GM18861 (cell line): ENCODE data around the gene SLC6A6.

Experiments used
- ATAC-seq: cut with Tn5 transposase; IDR thresholded peaks from one replicate; pipeline ENCODE4 v1.9.1; 2021; ENCODE audit not compliant: unreplicated experiment

The SLC6A6 gene

DNA sequence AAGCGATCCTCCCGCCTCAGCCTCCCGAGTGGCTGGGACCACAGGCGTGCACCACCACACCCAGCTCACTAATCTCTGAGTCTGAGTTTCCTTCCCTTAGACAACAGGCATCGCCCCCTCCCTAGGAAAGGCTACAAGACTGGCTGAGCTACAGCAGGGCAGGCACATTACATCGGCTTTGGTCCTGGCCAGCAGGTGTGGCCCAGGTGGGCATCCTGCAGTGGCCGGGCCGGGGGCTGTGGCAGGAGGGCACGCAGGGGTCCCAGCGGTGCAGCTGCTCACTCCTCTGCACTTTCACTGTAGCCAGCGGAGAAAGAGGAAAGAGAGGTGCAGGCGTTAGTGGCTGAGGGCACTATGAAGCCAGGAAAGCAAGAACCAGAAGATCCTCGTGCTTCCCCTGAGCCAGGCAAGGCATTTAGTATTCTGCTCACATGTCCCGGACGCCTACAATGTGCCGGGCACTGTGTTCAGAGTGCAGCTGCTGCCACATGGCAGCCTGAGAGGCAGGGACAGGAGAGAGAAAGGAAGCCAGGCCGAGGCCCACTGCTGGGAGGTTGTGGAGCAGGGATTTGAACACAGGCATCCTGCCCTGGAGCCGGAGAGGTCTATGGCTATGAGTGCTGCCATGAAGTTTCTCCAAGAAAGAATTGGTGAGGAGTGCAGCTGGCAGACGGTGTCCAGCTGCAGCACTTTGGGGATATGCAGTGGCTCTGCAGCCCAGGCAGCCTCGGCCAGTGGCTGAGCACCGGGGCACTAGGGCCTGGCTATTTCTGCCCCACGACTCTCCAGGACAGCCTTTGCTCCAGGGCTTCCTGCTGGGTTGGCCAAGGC lies 115.4 kb downstream of the SLC6A6 start:
- no peak for ATAC-seq

DNA sequence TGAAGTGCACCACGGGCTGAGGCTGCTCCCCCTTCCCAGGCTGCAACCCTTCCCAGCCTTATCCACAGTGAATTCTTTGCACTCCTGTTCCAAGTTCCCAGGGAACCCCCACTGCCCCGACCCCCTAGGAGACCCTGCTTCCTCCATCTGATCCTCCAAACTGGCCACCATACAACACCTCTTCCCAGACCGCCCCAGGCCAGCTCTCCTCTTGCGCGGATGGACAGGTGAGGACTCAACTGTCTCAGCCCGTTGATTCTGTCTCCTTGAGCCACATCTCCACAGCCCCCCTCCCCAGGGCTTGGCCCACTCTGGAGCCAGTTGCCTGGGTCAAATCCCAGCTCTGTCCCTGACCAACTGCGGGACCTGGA lies 116.0 kb downstream of the SLC6A6 start:
- no peak for ATAC-seq

DNA sequence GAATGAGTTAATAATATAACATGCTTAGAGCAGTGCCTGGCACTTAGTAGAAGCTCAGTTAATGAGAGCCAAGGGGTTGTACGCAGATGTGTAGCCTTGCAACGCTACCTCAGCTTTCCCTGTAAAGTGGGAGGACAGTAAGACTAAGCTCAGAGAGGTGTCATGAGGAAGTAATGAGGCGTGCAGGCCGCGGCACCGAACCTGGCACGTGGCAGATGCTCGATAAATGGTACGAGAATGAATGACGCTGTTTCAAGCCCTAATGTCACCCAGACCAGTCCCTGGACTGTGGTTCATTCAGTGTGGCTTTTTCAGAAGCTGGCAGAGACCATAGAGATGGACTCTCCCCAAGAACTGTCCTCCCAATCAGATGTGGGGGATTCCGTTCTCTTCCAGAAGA lies 116.5 kb downstream of the SLC6A6 start:
- ATAC-seq, result no peak

DNA sequence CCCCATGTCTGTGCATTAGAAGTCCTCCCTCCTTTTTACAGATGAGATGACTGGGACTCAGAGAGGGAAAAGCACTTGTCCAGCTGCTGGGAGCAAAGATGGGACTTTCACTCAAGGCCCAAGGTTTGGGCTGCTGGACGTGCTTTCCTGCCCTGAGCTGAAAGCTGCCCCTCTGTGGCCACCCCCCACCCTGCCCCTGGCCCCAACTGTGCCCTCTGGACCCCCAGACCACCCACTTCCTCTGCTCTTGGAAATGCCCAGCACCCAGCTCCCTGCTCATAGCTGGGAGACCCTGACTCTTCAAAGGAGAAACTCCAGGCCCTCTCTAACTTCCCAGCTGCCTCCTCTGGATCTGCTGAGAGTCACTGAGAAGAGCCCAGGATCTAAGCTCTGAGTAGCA lies 117.0 kb downstream of the SLC6A6 start:
- no peak for ATAC-seq

DNA sequence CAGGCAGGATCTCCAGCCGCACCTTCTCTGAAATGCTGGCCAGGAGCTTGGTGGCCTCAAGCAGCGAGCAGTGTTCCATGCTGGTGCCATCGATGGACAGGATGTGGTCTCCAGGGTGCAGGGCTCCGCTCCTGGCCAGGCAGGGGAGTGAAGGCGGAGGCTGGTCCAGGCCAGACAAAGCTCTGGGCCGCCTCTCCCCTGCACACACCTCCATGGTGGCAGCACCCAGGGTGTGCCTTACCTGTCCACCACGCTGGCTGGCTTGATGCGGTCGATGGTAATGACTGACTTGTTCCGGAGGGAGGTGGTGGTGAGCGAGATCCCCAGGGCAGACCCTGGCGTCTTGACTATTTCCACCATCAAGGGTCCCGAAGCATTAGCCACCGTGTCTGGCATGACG lies 117.7 kb downstream of the SLC6A6 start:
- ATAC-seq, result no peak

DNA sequence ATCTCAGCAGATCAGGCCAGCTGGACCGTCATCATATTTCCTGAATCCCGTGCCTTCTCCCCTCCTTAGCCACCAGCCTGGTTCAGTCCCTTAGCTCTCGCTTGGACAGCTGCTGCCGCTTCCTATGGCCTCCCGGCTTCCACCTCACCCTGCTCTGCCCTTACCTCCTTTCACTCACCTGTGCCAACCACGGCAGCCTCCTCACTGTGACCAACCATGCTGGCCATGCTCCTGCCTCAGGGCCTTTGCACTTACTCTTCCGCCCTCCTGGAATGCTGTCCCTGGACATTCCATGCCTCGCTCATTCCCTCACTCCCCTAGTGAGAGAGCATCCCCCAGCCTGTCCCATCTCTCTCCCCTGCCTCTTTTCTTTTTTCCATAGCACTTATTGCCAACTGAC lies 118.6 kb downstream of the SLC6A6 start:
- no peak for ATAC-seq

DNA sequence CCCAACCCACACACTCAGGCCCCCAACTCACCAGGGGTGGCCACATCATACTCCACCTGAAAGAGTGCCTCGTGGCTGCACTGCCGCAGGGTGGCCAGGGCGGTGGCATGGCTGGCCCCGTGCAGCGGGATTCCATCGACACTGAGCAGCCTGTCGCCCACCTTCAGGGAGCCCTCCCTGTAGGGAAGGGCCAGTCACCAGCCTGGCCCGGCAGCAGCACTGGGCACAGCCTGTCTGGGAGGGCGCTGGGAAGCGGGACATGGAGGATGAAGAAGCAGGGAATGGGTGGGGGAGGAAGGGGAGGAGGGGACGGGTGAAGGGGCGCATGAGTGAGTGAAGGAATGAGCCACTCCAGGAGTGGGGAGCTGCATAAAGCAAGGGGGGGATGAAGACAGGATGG lies 119.2 kb downstream of the SLC6A6 start:
- no peak for ATAC-seq

DNA sequence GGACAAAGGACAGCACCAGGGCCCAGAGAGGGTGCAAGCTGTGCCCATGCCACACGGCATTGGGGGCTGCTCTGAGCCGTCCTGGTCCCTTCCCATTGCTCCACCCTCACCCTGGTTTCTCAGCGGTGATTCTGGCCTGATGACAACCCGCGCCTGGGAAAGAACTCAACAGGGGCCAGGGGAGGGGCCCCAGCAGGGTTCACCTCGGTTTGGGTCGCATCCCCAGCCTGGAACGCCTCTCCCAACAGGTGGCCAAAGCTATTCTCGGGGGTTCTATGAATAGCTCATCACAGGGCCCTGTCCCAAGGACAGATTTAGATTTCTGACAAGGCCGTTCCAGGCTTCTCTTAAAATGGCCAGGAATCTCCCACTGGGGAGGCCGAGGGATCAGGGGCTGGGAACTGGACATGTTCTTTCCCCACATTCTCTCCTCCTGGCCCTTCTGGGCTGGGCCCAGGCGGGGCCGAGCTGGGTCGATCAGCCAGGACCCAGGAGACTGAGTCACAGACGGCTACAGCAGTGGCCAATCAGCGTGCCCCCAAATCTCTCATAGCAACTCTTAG lies 119.8 kb downstream of the SLC6A6 start:
- no peak for ATAC-seq

DNA sequence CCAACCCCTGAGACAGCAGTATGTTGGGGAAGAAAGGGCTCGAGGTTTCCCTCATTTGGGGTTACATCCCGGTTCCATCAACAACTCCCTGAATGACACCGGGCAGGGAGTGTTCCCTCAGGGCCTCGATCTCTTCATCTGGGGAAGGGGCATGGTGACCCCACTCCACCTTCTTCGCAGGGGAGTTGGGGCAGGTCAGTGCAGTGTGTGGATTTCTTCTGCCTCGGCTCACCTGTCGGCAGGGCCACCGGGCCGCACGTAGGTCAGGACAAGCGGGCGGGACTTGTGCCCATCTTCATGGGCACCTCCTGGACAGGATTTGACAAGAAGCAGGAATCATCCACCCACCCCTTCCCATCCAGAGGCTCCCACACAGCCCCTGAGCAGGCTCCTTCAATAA lies 120.4 kb downstream of the SLC6A6 start:
- no peak for ATAC-seq

DNA sequence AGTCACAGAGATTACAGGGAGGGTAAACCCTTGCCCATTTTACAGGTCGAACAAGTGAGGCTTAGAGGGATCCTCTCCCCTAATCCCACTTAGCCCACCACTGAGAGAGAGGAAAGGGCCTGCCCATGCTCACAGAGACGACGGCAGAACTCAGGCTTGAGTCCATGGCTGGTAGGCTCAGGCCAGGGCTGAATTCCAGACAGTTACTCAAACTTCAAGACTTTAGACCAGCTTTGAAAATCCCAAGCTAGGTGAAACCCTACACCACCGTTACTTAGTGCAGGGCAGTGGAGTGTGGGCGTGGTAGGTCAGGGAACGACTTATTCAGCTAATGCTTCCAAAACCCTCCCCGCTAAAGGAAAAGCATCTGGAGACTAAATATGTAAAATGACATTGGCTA lies 121.4 kb downstream of the SLC6A6 start:
- ATAC-seq, result no peak

DNA sequence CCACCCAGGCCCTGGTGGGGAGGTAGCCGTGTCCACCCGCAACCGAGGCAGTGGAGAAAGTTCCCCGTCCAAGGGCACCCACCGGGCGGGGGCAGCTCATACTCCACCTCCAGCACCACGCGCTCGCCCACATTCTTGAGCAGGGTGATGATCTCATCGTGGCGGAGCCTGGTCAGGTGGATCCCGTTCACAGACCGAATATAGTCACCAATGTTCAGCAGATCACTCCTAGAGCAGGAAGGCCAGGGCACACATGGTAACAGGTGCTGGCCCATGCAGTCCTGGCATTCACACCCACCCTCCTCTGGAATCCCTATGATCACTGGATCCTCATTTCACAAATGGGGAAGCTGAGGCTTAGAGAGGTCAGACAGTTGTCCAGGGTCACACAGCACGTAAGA lies 121.9 kb downstream of the SLC6A6 start:
- no peak for ATAC-seq

DNA sequence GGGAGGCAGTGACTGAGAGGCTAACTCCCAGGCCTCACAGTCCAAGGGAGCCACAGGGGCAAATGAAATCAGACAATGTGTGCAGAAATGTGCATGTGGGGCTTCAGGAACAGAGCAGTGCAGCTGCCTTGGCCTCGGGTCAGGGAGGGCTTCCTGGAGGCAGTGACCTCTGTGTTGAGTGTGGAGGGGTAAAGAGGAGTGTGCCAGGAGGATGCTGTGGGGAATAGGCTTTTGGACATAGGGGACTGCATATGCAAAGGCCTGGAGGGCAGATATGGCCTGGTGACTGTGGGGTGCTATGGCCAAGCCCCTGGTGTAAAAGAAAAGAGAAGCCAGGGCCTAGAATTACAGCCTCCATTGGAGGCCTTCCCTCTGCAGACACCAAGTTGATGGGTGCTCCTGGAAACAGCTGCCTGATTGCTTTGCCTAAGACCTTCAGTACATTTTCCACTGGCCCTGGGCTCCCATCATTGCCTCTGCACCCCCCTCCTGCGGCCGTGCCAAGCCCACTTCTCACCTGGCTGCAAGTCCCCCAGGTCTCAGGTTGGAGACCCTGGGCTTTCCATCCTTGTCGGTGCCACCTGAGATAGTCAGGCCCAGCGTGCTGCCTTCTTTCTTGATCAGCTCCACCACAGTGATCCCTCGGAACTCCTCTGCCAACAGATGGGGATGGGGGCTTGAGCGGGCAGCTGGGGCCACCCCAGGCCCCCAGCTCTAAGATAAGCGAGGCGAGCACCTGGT lies 122.7 kb downstream of the SLC6A6 start:
- no peak for ATAC-seq

DNA sequence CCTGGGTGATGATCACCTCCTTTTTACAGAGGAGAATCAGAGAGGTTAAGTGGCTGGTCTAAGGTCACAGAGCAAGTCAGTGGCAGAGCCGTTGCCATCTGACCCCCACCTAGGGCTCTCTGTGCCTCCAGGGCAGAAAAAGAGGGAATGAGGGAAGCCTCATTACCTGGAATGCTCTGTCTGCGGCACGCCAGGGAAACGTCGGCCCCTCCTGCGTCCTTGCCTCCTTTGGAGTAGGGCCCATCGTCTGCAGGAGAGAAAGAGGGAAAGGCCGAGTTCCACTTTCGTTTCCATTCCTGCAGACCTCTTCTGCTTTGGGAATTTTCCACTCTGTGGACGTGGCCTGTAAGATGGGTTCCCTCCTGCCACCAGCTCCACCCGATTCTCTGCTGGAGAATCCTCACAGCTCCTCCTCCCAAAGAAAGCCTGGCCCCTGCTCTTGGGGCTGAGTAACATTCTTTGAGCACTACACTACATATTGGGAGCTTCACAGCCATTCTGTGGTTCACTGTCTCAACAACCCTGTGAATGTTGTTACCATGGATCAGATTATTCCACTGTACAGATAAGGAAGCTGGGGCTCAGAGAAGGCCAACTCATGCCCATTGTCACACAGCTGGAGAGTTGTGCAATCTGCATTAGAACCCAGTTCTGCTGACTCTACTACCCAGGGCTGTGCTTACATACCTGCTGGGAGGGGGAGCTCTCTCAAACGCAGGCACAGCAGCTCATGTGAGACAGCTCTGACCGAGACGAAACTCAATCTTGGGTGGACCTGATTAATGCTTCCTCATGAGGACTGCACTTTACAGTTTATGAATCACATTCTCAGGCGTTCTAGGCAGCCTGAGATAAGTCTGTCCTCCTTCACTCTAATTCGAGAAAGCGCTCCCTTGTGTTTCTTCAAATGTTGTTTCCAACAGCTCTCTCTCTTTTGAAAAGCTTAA lies 123.6 kb downstream of the SLC6A6 start:
- ATAC-seq, result no peak

DNA sequence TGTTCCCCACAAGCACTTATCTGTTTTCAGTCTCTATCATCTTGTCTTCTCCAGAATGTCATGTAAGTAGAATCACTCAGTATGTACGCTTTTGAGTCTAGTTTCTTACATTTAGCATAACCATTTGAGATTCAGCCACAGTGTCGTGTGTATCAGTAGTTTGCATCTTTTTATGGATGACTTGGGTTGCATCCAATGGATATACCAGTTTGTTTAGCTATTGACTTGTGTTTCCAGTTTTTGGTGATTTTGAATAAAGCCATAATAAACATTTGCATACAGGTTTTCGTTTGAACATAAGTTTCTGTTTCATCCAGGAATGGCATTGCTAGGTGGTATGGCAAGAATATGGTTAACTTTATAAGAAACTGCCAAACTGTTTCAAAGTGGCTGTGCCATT lies 125.7 kb downstream of the SLC6A6 start:
- no peak for ATAC-seq

DNA sequence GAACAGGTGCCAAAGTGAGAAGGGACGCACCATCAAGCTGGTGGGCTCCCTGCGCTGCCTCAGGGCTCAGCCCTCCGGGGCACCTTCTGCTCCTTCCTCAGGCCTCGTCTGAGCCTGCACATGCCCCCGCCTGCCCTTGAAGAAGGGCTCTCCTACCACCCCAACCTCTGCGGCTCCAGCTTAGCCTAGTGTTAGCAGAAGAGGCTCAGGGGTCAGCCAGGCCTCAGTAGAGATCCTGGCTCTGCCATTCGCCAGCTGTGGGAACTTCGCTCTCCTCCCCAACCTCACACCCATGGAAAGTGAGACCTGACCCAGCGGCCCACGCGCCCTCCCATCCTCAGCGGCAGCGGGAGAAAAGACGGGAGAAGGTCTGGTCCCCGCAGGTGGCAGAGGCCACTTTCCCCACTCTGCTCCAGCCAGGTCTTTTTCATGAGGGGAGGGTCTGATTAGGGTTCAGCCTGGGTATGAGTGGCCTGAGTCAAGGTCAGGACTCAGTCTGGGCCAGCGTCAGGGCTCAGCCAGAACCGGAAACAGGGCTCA lies 129.5 kb downstream of the SLC6A6 start:
- ATAC-seq, result no peak

DNA sequence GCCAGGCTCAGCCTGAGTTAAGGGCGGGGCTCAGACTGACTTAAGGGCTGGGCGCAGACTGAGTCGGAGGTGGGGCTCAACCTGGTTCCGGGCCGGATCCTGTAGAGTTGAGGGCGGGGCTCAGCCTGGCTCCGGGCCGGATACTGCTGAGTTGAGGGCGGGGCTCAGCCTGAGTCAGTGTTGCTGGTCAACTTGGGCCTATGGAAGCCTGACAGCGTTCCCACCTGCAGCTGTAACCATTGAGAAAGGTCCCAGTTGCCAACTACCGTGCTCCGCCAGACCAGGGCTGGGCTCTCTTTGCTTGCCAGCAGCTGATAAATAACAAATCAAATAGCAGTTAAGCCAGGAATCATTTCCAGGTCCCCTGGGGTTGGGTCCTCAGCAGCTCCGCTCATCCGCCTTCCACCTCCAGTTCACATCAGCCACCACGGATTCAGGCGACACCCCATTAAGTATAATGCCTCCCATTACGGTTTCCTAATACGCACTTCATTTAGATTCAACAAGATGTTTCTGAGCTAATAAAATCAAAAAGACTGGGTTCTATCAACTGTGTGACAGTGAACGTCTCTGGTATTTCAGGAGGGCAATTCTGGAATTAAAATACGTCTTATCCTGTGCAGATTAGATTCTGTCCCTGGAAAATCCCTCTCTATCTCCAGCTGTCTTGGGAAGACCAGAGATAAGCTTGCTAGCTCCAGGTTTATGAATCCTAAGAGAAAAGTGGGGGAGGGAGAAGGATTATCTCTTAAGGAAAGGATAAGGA lies 130.5 kb downstream of the SLC6A6 start:
- ATAC-seq, result no peak

DNA sequence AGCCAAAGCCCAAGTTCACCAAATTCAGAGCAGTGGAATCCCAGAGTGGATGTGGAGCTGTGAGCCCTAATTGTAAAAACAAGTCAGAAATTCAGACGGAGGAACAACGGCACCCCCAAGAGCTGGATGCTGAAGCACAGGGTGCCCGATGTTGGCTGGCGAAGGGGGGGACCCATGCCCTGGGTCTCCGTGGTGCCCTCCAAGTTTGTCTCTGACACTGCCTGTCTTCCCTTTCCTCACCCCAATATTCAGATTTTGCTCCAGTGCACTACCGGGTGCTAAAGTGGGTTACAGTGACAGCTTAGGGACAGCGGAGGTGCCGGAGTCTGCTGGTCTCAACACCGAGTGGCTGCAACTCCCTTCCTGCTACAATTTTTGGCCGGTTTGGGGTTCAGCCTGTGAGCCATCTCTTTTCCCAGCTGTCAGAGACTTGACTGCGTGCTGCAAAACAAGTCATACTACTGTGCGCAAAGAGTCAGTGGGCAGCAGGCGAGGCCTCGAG lies 131.1 kb downstream of the SLC6A6 start:
- no peak for ATAC-seq

DNA sequence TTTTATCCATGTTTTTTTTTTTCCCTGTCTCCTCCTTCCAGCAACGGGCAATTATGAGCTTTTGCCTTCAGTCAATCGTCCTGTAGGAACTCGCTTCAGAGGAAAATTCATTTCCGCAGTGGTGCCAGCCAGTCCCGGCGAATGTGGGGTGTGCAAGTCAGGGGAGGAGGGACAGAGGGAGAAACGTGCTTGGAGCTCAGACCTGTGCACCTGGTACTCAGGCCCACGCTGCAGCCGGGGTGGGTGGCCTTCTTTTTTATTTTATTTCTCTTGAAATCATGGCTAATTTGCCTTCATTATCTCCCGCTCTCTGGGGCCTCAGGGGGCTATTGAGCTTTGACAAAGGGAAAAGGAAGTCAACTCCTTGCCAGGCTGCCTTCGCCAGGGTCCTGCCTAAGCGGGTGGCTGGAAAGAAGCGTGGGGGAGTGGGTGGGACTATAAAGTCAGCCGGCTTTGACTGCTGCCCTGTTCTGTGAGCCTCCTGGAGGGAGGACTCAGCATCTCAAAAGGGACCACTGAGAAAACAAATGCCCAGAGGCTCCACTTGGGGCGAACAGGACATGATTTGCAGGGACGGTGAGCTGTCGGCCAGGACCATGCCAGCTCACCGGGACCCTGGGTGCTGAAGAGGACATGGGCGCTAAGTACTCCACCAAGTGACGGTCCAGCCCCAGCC lies 132.2 kb downstream of the SLC6A6 start:
- no peak for ATAC-seq

DNA sequence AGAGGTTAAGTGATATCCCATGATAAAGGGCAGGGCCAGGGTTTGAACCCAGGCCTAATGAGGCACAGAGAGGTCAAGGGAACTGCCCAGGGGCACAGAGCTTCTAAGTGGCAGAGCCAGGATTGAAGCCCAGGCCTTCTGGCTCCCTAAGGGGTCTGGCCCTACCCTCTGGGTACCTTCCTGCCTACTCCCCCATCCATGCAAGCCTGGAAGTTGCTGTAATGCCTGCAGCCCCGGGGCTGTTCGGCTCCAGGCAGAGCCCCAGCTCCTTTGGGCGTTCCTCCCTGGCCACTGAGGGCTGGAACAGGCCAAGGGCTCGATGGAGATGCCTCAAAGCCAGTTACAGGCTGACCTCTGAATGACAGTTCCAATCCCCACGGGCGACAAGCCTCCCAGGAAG lies 133.2 kb downstream of the SLC6A6 start:
- ATAC-seq, result no peak
